Activated T-helper 17 cell treated with anti-CD3 and anti-CD28 coated beads, Interleukin-2, amount 50 U/mL, for 72 hours (primary cell): Measurements from ENCODE around the gene ATG7. TPM values are rescaled to one million over a fixed set of nuclear protein-coding genes. Genes with fewer than 3 reads are reported as not detected.

ENCODE experiments used
- ATAC-seq: fragments of 150-1000 bp; cut with Tn5 transposase; replicated peaks from 2 replicates; pipeline ENCODE4 v1.10.0; 2021; ENCODE audit warnings: mild to moderate bottlenecking, moderate library complexity
- H3K27ac Mint-ChIP-seq: one replicate; pipeline ENCODE4 v1.8.0; 2022; ENCODE audit warnings: mixed read lengths
- H3K27me3 Mint-ChIP-seq: one replicate; pipeline ENCODE4 v1.8.0; 2022; ENCODE audit warnings: mixed read lengths
- H3K36me3 Mint-ChIP-seq: one replicate; pipeline ENCODE4 v1.8.0; 2022; ENCODE audit warnings: low read depth, mild to moderate bottlenecking, mixed read lengths
- H3K4me1 Mint-ChIP-seq: one replicate; pipeline ENCODE4 v1.8.0; 2022; ENCODE audit warnings: mixed read lengths
- H3K4me3 Mint-ChIP-seq: one replicate; pipeline ENCODE4 v1.8.0; 2022; ENCODE audit warnings: mild to moderate bottlenecking, mixed read lengths
- H3K9me3 Mint-ChIP-seq: one replicate; pipeline ENCODE4 v1.8.0; 2022; ENCODE audit warnings: mixed read lengths
- total RNA-seq, 2 donors: library from RNA; stranded (reverse); gene quantifications; one replicate each; pipeline ENCODE4 v1.2.3, GENCODE V29; 2022

ATG7 gene
- total RNA-seq, 2 donors from 2014 or later, result 34.6 to 37.7 TPM

GRCh38 chr3:11291808-11292207 lies 19.6 kb downstream of the ATG7 start:
- Mint-ChIP-seq H3K36me3 (peaks cover 35% of the 10 kb centered on the region), H3K4me3 (peak overlapping the region; percentile 70), H3K27me3 (no peaks in the 10 kb centered on the region), H3K4me1 (peaks cover 52% of the 10 kb centered on the region), H3K27ac (peak overlapping the region; percentile 91), H3K9me3 (no peaks in the 10 kb centered on the region)
- no peak for ATAC-seq

GRCh38 chr3:11297126-11297525 lies 24.9 kb downstream of the ATG7 start:
- ATAC-seq, result no peak
- Mint-ChIP-seq H3K27me3 (no peaks in the 10 kb centered on the region), H3K27ac (peak overlapping the region; percentile 11), H3K4me1 (peaks cover 12% of the 10 kb centered on the region), H3K36me3 (peaks cover 52% of the 10 kb centered on the region), H3K9me3 (no peaks in the 10 kb centered on the region), H3K4me3 (no peak overlapping the region)

GRCh38 chr3:11300970-11301369 lies 28.8 kb downstream of the ATG7 start:
- ATAC-seq, result peak; percentile 82
- H3K27ac Mint-ChIP-seq, result peak overlapping the region; percentile 23
- peaks cover 81% of the 10 kb centered on the region for H3K36me3 Mint-ChIP-seq
- H3K4me3 Mint-ChIP-seq, result no peak overlapping the region
- H3K4me1 Mint-ChIP-seq, result peaks cover 15% of the 10 kb centered on the region
- H3K27me3 Mint-ChIP-seq, result no peaks in the 10 kb centered on the region
- H3K9me3 Mint-ChIP-seq, result no peaks in the 10 kb centered on the region

- H3K27me3 Mint-ChIP-seq, result no peaks in the 10 kb centered on the region
- peak overlapping the region; percentile 43 for H3K27ac Mint-ChIP-seq
- H3K4me1 Mint-ChIP-seq, result peaks cover 20% of the 10 kb centered on the region
- no peak for ATAC-seq
- no peaks in the 10 kb centered on the region for H3K9me3 Mint-ChIP-seq
- H3K36me3 Mint-ChIP-seq, result peaks cover 90% of the 10 kb centered on the region
- no peak overlapping the region for H3K4me3 Mint-ChIP-seq
Observed at GRCh38 chr3:11302444-11302843, 30.2 kb downstream of the ATG7 start.

GRCh38 chr3:11304175-11304574 lies 32.0 kb downstream of the ATG7 start:
- Mint-ChIP-seq H3K9me3 (no peaks in the 10 kb centered on the region), H3K4me1 (peaks cover 20% of the 10 kb centered on the region), H3K36me3 (peaks cover 90% of the 10 kb centered on the region), H3K4me3 (no peak overlapping the region), H3K27me3 (no peaks in the 10 kb centered on the region), H3K27ac (no peak overlapping the region)
- no peak for ATAC-seq

- Mint-ChIP-seq H3K27me3 (no peaks in the 10 kb centered on the region), H3K36me3 (peaks cover 90% of the 10 kb centered on the region), H3K9me3 (no peaks in the 10 kb centered on the region), H3K27ac (peak overlapping the region; percentile 45), H3K4me1 (peaks cover 20% of the 10 kb centered on the region), H3K4me3 (no peak overlapping the region)
- ATAC-seq, result no peak
Observed at GRCh38 chr3:11305509-11305908, 33.3 kb downstream of the ATG7 start.

GRCh38 chr3:11306817-11307589 lies 34.8 kb downstream of the ATG7 start:
- peaks cover 91% of the 10 kb centered on the region for H3K36me3 Mint-ChIP-seq
- H3K27me3 Mint-ChIP-seq, result no peaks in the 10 kb centered on the region
- ATAC-seq, result peak; percentile 88
- H3K9me3 Mint-ChIP-seq, result no peaks in the 10 kb centered on the region
- peak overlapping the region; percentile 1 for H3K4me3 Mint-ChIP-seq
- peaks cover 20% of the 10 kb centered on the region for H3K4me1 Mint-ChIP-seq
- H3K27ac Mint-ChIP-seq, result peak overlapping the region; percentile 43

- no peak overlapping the region for H3K4me3 Mint-ChIP-seq
- peak overlapping the region; percentile 16 for H3K27ac Mint-ChIP-seq
- peaks cover 20% of the 10 kb centered on the region for H3K4me1 Mint-ChIP-seq
- no peak for ATAC-seq
- no peaks in the 10 kb centered on the region for H3K9me3 Mint-ChIP-seq
- no peaks in the 10 kb centered on the region for H3K27me3 Mint-ChIP-seq
- H3K36me3 Mint-ChIP-seq, result peaks cover 91% of the 10 kb centered on the region
Observed at GRCh38 chr3:11307830-11308432, 35.7 kb downstream of the ATG7 start.

- Mint-ChIP-seq H3K4me3 (no peak overlapping the region), H3K27ac (no peak overlapping the region), H3K27me3 (no peaks in the 10 kb centered on the region), H3K36me3 (peaks cover 99% of the 10 kb centered on the region), H3K4me1 (peaks cover 14% of the 10 kb centered on the region), H3K9me3 (no peaks in the 10 kb centered on the region)
- no peak for ATAC-seq
Observed at GRCh38 chr3:11310258-11310657, 38.1 kb downstream of the ATG7 start.

- Mint-ChIP-seq H3K4me1 (no peaks in the 10 kb centered on the region), H3K27ac (peak overlapping the region; percentile 51), H3K4me3 (no peak overlapping the region), H3K9me3 (no peaks in the 10 kb centered on the region), H3K27me3 (no peaks in the 10 kb centered on the region), H3K36me3 (peaks cover 100% of the 10 kb centered on the region)
- ATAC-seq, result no peak
Observed at GRCh38 chr3:11312166-11312565, 40.0 kb downstream of the ATG7 start.

GRCh38 chr3:11317300-11317699 lies 45.1 kb downstream of the ATG7 start:
- no peaks in the 10 kb centered on the region for H3K27me3 Mint-ChIP-seq
- no peak overlapping the region for H3K4me3 Mint-ChIP-seq
- no peaks in the 10 kb centered on the region for H3K9me3 Mint-ChIP-seq
- H3K4me1 Mint-ChIP-seq, result no peaks in the 10 kb centered on the region
- no peak for ATAC-seq
- H3K27ac Mint-ChIP-seq, result no peak overlapping the region
- H3K36me3 Mint-ChIP-seq, result peaks cover 100% of the 10 kb centered on the region

GRCh38 chr3:11322931-11323330 lies 50.7 kb downstream of the ATG7 start:
- Mint-ChIP-seq H3K4me1 (peaks cover 9% of the 10 kb centered on the region), H3K4me3 (no peak overlapping the region), H3K27me3 (no peaks in the 10 kb centered on the region), H3K27ac (no peak overlapping the region), H3K9me3 (no peaks in the 10 kb centered on the region), H3K36me3 (peaks cover 98% of the 10 kb centered on the region)
- no peak for ATAC-seq

- no peak for ATAC-seq
- Mint-ChIP-seq H3K36me3 (peaks cover 90% of the 10 kb centered on the region), H3K4me3 (no peak overlapping the region), H3K4me1 (peaks cover 9% of the 10 kb centered on the region), H3K27me3 (no peaks in the 10 kb centered on the region), H3K27ac (no peak overlapping the region), H3K9me3 (no peaks in the 10 kb centered on the region)
Observed at GRCh38 chr3:11323813-11324212, 51.6 kb downstream of the ATG7 start.

- Mint-ChIP-seq H3K27me3 (no peaks in the 10 kb centered on the region), H3K4me1 (peaks cover 9% of the 10 kb centered on the region), H3K9me3 (no peaks in the 10 kb centered on the region), H3K36me3 (peaks cover 88% of the 10 kb centered on the region), H3K27ac (no peak overlapping the region), H3K4me3 (no peak overlapping the region)
- ATAC-seq, result peak; percentile 82
Observed at GRCh38 chr3:11327619-11328018, 55.4 kb downstream of the ATG7 start.

- no peak overlapping the region for H3K4me3 Mint-ChIP-seq
- H3K27ac Mint-ChIP-seq, result no peak overlapping the region
- H3K4me1 Mint-ChIP-seq, result peaks cover 9% of the 10 kb centered on the region
- no peaks in the 10 kb centered on the region for H3K9me3 Mint-ChIP-seq
- H3K27me3 Mint-ChIP-seq, result no peaks in the 10 kb centered on the region
- peaks cover 88% of the 10 kb centered on the region for H3K36me3 Mint-ChIP-seq
- ATAC-seq, result no peak
Observed at GRCh38 chr3:11328196-11328945, 56.2 kb downstream of the ATG7 start.
